GM18867 (cell line): ENCODE results near the gene CDX2.

Experiments used
- ATAC-seq: cut with Tn5 transposase; IDR thresholded peaks from one replicate; pipeline ENCODE4 v1.9.1; 2021; ENCODE audit warnings: mild to moderate bottlenecking, moderate library complexity; ENCODE audit not compliant: unreplicated experiment

CDX2 gene

DNA sequence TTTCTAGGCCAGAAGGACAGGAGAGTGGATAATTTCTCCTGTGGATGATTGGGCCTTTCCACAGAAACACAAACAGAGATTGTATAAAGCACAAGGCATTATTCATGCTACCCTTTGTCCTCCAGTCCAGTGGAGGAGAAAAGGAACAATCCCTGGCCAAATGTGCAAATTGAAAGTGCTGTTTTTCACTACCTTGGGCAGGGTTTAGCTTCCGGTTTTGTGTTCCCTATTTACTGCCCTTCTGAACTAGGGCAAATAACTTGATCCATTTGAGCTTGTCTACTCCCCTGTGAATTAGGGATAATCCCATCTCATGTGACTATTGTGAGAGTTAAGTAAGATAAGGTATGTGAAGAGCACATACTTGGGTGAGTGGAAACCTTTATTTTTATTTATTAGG, 36.0 kb downstream of the CDX2 start:
- ATAC-seq = no peak

DNA sequence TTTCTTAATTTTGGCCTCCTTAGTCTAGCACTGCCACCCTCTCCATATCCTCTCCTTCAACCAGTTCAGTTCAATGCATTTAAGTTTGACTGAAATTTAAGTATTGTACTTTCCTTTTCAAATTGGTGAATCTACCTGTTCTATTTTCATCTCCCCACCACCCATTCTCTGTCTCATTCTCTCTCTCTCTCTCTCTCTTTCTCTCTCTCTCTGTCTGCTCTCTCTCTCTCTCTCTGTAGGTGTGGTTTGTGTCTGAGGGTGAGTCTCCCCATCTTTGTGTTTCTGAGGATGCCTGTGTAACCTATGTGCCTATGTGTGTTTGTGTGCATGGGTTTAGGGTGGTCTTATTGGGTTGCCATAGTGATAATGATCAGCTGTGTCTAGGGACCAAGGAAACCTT, 39.2 kb downstream of the CDX2 start:
- no peak for ATAC-seq

DNA sequence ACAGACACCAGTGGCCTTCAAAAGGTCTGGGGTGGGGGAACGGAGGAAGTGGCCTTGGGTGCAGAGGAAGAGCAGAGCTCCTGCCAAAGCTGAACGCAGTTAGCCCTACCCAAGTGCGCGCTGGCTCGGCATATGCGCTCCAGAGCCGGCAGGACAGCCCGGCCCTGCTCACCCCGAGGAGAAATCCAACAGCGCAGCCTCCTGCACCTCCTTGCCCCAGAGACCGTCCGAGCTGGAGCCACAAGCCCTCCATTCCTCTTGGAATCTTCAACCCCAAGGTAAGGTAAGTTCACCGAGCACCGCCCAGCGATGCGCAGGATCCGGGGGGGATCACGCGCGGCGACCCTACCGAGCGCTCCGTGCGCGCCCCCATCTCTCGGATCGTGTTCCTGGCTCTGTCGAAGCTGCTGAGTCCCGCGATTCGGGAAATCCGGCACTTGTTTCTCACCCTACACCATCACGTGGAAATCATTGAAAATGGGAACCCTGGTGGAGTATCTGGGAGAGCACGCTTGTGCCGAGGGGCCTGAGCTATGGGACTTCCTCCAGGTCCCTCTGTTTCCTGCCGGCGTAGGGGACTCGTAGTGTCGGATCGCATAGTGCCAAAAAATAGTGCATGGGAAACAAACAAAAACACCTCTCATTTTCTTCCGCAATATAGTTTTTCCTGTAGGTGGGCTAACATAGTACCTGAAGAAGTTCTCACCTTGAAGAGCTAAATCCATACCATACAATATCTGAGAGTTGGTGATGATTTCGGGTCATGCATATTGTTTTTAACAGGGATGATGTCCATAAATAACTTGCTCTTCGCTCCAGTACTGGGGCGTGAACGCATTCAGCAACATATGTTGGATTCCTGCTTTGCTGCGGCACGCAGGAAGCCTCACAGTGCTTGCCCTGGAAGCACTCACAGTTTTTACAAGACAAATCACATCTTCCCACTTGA, 40.0 kb downstream of the CDX2 start:
- ATAC-seq = no peak

DNA sequence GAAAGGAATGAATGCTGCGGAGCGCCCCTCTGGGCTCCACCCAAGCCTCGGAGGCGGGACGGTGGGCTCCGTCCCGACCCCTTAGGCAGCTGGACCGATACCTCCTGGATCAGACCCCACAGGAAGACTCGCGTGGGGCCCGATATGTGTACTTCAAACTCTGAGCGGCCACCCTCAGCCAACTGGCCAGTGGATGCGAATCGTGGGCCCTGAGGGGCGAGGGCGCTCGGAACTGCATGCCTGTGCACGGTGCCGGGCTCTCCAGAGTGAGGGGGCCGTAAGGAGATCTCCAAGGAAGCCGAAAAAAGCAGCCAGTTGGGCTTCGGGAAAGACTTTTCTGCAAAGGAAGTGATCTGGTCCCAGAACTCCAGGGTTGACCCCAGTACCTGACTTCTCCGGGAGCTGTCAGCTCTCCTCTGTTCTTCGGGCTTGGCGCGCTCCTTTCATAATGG, 40.7 kb downstream of the CDX2 start:
- ATAC-seq = no peak

DNA sequence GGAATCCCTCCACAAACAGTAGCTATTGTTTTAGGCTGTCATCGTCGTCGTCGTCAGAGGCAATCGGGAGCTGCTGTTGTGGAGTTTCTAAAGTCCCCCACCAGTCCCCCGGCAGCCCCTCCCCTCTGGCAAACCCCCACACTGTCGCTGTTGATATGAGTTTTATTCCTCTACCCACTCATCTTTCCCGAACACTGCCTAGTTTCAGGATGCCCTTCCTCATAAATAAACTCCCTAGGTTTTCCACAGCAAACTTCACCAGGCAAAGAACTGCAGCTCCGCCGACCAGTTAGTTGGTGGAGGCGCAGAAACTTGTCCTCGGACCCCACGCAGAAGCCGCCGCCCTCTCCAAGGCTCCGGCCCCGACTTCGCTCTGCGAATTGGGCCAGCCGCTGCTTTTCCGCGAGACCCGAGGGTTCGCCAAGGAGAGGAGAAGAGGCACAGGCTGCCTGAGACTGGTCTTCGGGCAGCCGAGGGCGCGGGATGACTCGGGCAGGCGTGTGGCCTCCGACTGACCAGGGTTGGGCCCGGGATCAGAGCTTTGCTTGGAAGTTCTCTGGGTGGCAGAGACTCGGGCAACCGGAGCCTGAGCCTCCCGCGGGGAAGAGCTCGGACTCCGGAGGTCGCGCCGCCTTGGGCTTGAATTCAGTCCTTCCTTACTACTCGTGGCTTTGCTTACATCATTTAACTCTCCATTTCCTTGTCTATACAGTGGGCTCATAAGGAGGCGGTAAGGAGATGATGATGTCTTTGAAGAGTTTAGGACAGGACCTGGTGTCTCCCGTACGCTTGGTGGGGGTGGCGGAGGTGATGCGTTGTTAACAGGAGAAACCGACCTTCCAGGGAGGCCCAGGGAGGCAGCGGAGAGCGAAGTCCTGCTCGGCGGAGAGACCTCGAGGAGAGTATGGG, 41.4 kb downstream of the CDX2 start:
- ATAC-seq = no peak

DNA sequence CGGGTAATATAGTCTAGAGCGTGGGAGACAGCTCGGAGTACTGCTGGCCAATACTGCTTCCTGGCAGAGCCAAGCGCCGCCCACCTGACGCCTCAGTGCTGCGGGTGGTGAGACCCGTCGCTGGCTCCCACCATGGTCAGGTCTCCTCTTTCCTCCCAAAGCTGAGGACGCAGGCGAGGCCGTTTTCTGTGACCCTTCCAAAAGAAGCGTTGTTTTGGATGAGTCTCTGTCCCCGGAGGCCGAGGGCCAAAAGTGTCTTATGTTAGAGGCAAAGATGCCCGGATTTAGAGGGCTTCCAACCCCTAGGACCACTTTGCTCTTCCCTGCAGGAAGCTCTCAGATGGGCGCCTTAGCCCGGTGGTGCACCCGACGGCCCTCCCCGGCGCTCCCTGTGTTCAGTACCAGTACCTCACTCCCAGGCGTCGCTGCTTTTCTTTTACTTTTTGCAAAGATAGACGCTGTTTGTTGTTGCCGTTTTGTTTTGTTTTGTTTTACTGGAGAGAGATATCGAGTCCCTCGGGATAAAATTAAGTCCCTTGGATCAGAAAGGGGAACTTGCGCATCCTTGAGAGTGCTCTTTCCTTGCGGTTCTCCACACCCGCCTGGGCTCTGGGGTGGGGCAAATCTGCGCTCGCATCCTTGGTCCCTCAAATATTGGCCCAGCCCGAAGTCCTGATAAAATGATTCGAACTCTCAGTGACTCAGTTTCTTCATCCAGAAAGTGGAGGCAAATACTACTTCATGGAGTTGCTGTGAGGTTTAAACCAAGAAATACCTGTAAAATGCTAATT, 42.3 kb downstream of the CDX2 start:
- no peak for ATAC-seq

DNA sequence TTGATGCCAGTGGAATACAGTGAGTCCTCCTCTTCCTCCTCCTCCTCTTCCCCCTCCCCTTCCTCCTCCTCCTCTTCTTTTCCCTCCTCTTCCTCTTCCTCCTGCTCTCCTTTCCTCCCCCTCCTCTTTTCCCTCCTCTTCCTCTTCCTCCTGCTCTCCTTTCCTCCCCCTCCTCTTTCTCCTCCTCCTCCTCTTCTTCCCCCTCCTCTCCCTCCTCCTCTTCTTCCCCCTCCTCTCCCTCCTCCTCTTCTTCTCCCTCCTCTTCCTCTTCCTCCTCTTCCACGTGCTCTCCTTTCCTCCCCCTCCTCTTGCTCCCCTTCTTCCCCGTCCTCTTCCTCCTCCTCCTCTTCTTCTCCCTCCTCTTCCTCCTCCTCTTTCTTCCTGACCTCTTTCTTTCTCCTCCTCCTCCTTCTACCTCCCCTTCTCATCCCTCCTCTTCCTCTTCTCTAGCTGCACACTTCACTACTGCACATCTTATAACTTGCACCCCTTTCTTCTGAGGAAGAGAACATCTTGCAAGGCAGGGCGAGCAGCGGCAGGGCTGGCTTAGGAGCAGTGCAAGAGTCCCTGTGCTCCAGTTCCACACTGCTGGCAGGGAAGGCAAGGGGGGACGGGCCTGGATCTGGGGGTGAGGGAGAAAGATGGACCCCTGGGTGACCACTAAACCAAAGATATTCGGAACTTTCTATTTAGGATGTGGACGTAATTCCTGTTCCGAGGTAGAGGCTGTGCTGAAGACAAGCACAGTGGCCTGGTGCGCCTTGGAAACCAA, 43.7 kb downstream of the CDX2 start:
- ATAC-seq = no peak

DNA sequence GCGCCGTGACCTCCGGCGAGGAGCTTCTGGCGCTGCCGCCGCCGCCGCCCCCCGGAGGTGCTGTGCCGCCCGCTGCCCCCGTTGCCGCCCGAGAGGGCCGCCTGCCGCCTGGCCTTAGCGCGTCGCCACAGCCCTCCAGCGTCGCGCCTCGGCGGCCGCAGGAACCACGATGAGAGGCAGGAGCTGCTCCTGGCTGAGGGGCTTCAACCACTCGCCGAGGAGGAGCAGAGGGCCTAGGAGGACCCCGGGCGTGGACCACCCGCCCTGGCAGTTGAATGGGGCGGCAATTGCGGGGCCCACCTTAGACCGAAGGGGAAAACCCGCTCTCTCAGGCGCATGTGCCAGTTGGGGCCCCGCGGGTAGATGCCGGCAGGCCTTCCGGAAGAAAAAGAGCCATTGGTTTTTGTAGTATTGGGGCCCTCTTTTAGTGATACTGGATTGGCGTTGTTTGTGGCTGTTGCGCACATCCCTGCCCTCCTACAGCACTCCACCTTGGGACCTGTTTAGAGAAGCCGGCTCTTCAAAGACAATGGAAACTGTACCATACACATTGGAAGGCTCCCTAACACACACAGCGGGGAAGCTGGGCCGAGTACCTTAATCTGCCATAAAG, 44.5 kb downstream of the CDX2 start:
- no peak for ATAC-seq

DNA sequence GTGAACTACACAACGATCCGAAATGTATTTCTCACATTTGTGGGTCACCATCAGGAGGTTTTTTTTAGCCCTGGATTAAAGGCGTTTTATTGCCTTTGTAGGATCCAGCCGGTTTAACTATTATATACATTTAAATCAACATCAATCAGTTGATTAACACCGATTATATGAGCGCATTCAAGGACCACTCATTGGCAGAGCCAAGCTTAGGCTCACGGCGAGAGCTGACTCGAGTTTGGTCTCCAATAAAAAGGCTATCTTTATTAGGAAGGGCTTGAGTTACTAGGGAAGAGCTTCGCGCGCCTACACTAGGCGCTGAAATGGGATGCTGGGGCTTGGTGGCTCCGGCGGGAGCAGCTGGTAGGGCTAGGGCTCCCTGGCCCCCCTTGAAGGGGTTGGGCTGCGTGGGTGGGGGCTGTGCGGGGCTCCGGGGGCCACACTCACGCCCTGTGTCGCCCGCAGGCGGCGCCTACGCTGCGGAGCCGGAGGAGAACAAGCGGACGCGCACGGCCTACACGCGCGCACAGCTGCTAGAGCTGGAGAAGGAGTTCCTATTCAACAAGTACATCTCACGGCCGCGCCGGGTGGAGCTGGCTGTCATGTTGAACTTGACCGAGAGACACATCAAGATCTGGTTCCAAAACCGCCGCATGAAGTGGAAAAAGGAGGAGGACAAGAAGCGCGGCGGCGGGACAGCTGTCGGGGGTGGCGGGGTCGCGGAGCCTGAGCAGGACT, 45.2 kb downstream of the CDX2 start:
- ATAC-seq = no peak

DNA sequence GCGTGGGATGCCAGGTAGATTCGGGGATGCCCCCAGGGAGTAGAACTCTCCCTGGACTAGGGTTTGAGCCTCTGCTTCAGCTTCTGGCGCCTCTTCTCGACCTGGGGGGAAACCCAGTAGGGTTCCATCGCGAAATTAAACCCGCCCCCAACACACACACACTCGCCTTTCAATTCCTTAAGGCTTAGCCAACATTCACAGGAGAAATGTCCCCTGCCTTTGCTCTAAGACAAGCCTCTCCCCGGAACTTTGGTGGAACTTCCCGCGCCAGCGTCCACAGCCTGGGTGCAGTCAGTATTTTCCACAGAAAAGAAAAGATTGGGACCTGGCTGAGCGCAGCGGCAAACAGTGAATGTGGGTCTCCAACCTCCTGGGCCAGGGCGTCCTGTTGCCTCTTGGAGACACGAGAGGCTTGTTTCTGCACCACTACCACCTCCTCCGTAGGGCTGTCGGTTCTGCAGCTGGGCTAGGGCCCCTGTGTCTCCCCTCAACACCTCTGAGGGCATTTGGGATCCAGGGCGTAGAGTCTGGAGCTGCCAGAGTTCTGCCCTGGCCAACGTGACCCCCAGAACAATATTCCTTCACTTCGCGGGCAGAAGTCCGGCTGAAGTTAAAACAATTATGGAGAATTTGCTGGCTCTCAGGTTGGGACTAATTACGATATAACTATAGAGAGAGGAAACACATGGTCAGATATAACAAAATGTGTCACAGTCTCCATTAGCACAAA, 46.1 kb downstream of the CDX2 start:
- no peak for ATAC-seq

DNA sequence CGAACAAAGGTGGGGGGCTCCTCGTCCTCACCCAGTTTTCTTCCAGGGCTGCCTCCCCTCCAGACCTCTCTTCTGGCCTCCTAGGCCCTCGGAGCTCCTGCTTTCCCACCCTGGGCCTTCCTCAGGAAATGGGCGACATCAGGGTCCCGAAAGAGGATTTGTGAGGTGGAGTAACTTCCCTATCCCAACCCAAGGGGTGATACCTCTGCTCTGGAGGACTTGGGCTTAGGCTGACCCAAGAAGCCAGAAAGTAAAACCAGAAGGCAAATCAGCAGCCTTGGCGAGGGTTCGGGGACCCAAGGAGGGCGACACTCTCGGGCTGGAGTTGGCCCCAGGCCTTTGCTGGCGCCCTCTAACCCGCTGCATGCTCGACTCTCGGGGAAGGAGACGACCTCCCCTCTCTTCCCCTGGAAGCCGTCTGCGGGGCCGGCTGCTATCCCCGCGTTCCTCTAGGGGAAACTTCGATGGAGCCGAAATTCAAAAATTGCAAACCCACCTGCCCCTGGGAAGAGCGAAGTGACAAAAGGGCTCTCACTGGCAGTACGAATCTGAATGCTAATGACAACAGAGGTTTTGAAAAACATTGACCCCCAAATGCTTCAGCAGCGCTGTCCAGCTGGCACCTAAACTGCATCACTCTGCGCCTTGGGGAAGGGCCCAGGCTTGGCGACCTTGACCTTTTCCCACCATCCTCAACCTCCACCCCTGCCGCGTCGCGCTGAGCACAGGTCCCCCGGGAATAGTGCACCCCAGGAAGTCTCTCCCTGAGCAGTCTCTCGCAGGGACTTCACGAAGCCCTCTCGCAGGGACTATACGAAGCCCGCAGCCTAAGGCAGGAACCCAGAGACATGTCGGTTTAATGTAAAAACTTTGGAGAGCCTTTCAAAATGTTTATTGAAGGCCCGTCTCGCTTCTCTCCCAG, 46.9 kb downstream of the CDX2 start:
- no peak for ATAC-seq

DNA sequence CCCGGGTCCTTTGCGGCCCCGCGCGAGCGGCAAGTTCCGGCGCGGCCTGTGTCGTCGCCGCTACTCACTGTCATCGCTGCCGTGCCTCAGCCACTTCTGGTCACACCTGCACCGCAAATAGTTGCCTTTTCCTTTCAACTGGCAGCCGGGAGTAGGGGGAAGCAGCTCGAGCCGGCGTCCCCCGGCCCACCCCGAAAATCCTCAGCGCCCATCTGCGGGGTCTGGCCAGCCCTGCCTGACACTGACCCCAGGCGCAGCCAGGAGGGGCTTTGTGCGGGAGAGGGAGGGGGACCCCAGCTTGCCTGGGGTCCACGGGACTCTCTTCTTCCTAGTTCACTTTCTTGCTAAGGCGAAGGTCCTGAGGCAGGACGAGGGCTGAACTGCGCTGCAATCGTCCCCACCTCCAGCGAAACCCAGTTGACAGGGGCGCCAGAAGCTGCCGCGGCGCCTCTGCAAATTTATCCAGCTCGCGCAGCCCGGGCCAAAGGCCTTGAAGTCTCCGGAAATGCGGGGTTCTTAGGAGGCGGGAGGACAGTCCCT, 47.6 kb downstream of the CDX2 start:
- ATAC-seq = no peak

DNA sequence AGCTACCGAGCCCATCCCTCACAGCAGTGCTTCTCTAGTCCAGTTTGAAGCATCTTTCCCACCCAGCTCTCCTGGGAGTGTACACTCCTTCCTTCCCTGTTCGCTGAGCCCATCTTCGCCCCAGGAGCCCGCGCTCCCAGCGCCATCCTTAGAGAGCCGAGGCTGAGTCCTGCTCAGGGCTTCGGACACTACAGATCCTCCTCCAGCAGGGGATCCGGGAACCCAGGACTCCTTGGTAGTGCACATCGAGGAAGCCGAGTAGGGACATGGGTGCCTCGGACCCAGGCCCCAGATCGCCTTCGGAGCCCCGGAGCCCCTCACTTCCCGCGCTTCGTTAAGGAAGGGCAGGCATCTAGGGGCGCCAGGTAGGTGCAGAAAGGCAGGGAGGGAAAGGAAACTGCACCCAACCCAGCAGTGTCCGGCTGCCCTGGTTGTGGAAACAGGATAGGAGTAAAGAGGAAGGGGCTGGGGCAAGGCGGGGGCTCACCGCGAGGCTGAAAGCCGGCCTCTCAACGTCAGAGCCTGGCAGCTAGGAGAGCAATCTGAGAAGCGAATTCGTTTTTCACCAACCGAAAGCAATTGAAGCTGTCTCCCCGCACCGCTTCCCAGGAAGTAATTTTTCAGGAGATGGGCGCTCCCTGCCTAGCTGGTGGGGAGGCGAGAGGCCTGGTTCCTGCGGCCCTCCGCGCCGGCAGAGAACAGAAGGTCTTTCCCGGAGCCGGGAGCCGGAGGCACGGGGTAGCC, 48.3 kb downstream of the CDX2 start:
- no peak for ATAC-seq

DNA sequence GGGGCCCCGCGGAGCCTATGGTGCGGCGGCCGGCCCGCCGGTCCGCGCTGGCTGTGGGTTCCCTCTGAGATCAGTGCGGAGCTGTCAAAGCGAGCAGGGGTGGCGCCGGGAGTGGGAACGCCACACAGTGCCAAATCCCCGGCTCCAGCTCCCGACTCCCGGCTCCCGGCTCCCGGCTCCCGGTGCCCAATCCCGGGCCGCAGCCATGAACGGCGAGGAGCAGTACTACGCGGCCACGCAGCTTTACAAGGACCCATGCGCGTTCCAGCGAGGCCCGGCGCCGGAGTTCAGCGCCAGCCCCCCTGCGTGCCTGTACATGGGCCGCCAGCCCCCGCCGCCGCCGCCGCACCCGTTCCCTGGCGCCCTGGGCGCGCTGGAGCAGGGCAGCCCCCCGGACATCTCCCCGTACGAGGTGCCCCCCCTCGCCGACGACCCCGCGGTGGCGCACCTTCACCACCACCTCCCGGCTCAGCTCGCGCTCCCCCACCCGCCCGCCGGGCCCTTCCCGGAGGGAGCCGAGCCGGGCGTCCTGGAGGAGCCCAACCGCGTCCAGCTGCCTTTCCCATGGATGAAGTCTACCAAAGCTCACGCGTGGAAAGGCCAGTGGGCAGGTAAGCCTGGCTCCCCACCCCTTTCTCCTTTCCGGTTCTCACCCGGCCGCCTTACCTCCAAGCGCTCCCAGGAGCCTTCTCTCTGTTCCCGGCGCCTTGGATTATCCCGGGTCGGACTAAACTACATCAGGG, 49.0 kb downstream of the CDX2 start, which contains the start of gene PDX1:
Gene PDX1 (plus strand): TSS at position 67 of the 743 bp plus-strand sequence. CDS start 139 bp downstream, at position 206.
- ATAC-seq = no peak

DNA sequence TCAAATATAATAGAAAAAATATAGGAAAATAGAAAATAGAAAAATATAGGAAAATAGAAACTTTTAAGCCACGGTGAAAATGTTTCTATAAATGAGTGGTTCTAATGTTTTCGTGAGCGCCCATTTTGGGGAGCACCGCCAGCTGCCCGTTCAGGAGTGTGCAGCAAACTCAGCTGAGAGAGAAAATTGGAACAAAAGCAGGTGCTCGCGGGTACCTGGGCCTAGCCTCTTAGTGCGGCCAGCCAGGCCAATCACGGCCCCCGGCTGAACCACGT, 49.5 kb downstream of the CDX2 start:
- no peak for ATAC-seq
